PC-9 (cell line): ENCODE measurements around the gene UGT2A3. TPM values are rescaled to one million over a fixed set of nuclear protein-coding genes. Genes with fewer than 3 reads are reported as not detected.

Source experiments
- Bru-seq: library from RNA; stranded (reverse); fragments of 400-500 nt; gene quantifications from one replicate; lab custom pipeline; 2021; lab: Mats Ljungman, UMichigan
- BruChase-seq, 2 experiments: library from RNA; stranded (reverse); fragments of 400-500 nt; gene quantifications; one replicate each; lab custom pipeline; 2021; lab: Mats Ljungman, UMichigan
- BruUV-seq: library from RNA; stranded (reverse); fragments of 400-500 nt; replicated peaks from 2 replicates; lab custom pipeline; 2021; lab: Mats Ljungman, UMichigan
- CTCF ChIA-PET: fragments of 300-600 bp; sonication (Branson Sonifier 250); formaldehyde crosslinking; loops from one replicate; lab custom pipeline; 2022; ENCODE audit warnings: antibody characterized with exemption; lab: Charles Lee
- POLR2A ChIA-PET: fragments of 300-600 bp; sonication (Branson Sonifier 250); formaldehyde crosslinking; loops from one replicate; lab custom pipeline; 2022; ENCODE audit warnings: antibody characterized with exemption; ENCODE audit not compliant: unreplicated experiment; lab: Charles Lee
- DNase-seq, 2 experiments: peaks; one replicate each; pipeline versions ENCODE4 v3.0.0 to v3.0.0-alpha.2; 2015 to 2022; ENCODE audit warnings: mixed read lengths in 1 of 2
- H2AFZ ChIP-seq: fragments of 200-600 bp; sonication (generic); 2 replicates; pipeline ENCODE4 v1.8.1; 2017; ENCODE audit warnings: antibody characterized with exemption
- H3F3A ChIP-seq: fragments of 200-600 bp; sonication (generic); 2 replicates; pipeline ENCODE4 v1.8.1; 2017; ENCODE audit warnings: antibody characterized with exemption, mild to moderate bottlenecking, low read depth; ENCODE audit not compliant: insufficient read depth
- H3K27ac ChIP-seq: fragments of 200-600 bp; sonication (generic); 2 replicates; pipeline ENCODE4 v1.6.1; 2016; ENCODE audit warnings: mixed run types
- H3K27me3 ChIP-seq: fragments of 200-600 bp; sonication (generic); 2 replicates; pipeline ENCODE4 v1.6.1; 2016; ENCODE audit warnings: low read depth, mixed run types; ENCODE audit not compliant: insufficient read depth
- H3K36me3 ChIP-seq: fragments of 200-600 bp; sonication (generic); 2 replicates; pipeline ENCODE4 v1.6.1; 2016; ENCODE audit warnings: low read depth, mixed run types
- H3K4me1 ChIP-seq: fragments of 200-600 bp; sonication (generic); replicated peaks from 2 replicates; pipeline ENCODE4 v1.6.1; 2016; ENCODE audit warnings: mixed run types; ENCODE audit not compliant: insufficient read depth
- H3K4me2 ChIP-seq: fragments of 200-600 bp; sonication (generic); 2 replicates; pipeline ENCODE4 v1.6.1; 2017; ENCODE audit warnings: mixed run types
- H3K4me3 ChIP-seq: fragments of 200-600 bp; sonication (generic); 2 replicates; pipeline ENCODE4 v1.6.1; 2016; ENCODE audit warnings: mixed run types
- H3K79me2 ChIP-seq: fragments of 200-600 bp; sonication (generic); 2 replicates; pipeline ENCODE4 v1.6.1; 2017; ENCODE audit warnings: low read depth, mixed run types
- H3K9me2 ChIP-seq: fragments of 200-600 bp; sonication (generic); 2 replicates; pipeline ENCODE4 v1.8.1; 2017; ENCODE audit warnings: mild to moderate bottlenecking; ENCODE audit not compliant: insufficient read depth
- H3K9me3 ChIP-seq: fragments of 200-600 bp; sonication (generic); 2 replicates; pipeline ENCODE4 v1.8.1; 2016; ENCODE audit warnings: low read depth; ENCODE audit not compliant: insufficient read depth
- H4K20me1 ChIP-seq: fragments of 200-600 bp; sonication (generic); 2 replicates; pipeline ENCODE4 v1.8.1; 2017; ENCODE audit not compliant: insufficient read depth
- CTCF ChIP-seq: fragments of 200-600 bp; sonication (generic); conservative IDR thresholded peaks from 2 replicates; pipeline ENCODE4 v1.6.1; 2017; ENCODE audit warnings: mixed run types, antibody characterized with exemption, mild to moderate bottlenecking, moderate library complexity
- EZH2 ChIP-seq: fragments of 200-600 bp; sonication (generic); IDR thresholded peaks from 2 replicates; pipeline ENCODE4 v1.8.0; 2017; ENCODE audit warnings: antibody characterized with exemption, low read depth
- intact Hi-C: fragments of 100-400 bp; cut with micrococcal nuclease; formaldehyde crosslinking; loops from one replicate; pipeline ENCODE4 v1.10.0; 2022; ENCODE audit not compliant: unreplicated experiment
- long read RNA-seq: library from polyadenylated mRNA; stranded (forward); transcript quantifications from one replicate; pipeline ENCODE4 v2.0.0, GENCODE V29; 2022
- total RNA-seq: library from RNA; stranded (reverse); gene quantifications from 2 replicates; pipeline ENCODE4 v1.2.3, GENCODE V29; 2021

Gene UGT2A3
- not detected in 2 replicates for total RNA-seq
- not detected for Bru-seq, nascent RNA
- not detected for BruChase-seq, experiment 1, labeled RNA remaining after a 2-hour chase
- BruChase-seq, experiment 2, labeled RNA remaining after a 6-hour chase = not detected
- long read RNA-seq = 0 reads

- ChIA-PET POLR2A (no interaction called here), CTCF (no interaction called here)
- no peak within 1 kb of the TSS for H3K4me2 ChIP-seq
- no peak within 1 kb of the TSS for H3K4me3 ChIP-seq
- H3K4me1 ChIP-seq = no peaks in the 10 kb centered on the region
- DNase-seq = no peak
- no peaks in the 10 kb centered on the region for H3K79me2 ChIP-seq
- no peaks in the 10 kb centered on the region for H3K36me3 ChIP-seq
- no peaks in the 10 kb centered on the region for H3F3A ChIP-seq
- no peak within 1 kb of the TSS for H3K27ac ChIP-seq
- no peak within 1 kb of the TSS for H2AFZ ChIP-seq
- BruUV-seq = no TSS peak
- no peaks in the 10 kb centered on the region for H4K20me1 ChIP-seq
- intact Hi-C loops = no loop called here
- H3K27me3 ChIP-seq = no peaks in the 10 kb centered on the region
- no peaks in the 10 kb centered on the region for H3K9me2 ChIP-seq
- no peaks in the 10 kb centered on the region for H3K9me3 ChIP-seq
- TF ChIP-seq EZH2 (no peak), CTCF (no peak)
Observed at GRCh38 chr4:68951078-68951805, at the start of gene UGT2A3. Gene UGT2A3 (minus strand): TSS chr4:68951804. CDS start chr4:68951760, 44 bp downstream.

- H3K4me1 ChIP-seq = no peaks in the 10 kb centered on the region
- TF ChIP-seq EZH2 (no peak), CTCF (no peak)
- BruUV-seq = no TSS peak
- no peaks in the 10 kb centered on the region for H4K20me1 ChIP-seq
- H3K9me3 ChIP-seq = no peaks in the 10 kb centered on the region
- DNase-seq = no peak
- H3K27ac ChIP-seq = no peak overlapping the region
- no peak overlapping the region for H3K4me3 ChIP-seq
- intact Hi-C loops = no loop called here
- H3K4me2 ChIP-seq = no peak overlapping the region
- H3K9me2 ChIP-seq = no peaks in the 10 kb centered on the region
- no peaks in the 10 kb centered on the region for H3K79me2 ChIP-seq
- H3K36me3 ChIP-seq = no peaks in the 10 kb centered on the region
- H3K27me3 ChIP-seq = no peaks in the 10 kb centered on the region
- CTCF ChIA-PET = no interaction called here
- POLR2A ChIA-PET = no interaction called here
- no peaks in the 10 kb centered on the region for H3F3A ChIP-seq
- H2AFZ ChIP-seq = no peak overlapping the region
Observed at GRCh38 chr4:68997040-68997439, 45.4 kb upstream of the UGT2A3 start.

GRCh38 chr4:68995292-68995691 lies 43.7 kb upstream of the UGT2A3 start:
- no TSS peak for BruUV-seq
- no peak for DNase-seq
- Histone ChIP-seq H3K4me1 (no peaks in the 10 kb centered on the region), H3F3A (no peaks in the 10 kb centered on the region), H3K36me3 (no peaks in the 10 kb centered on the region), H3K27ac (no peak overlapping the region), H3K9me3 (no peaks in the 10 kb centered on the region), H3K4me2 (no peak overlapping the region), H3K27me3 (no peaks in the 10 kb centered on the region), H3K79me2 (no peaks in the 10 kb centered on the region), H4K20me1 (no peaks in the 10 kb centered on the region), H3K4me3 (no peak overlapping the region), H2AFZ (no peak overlapping the region), H3K9me2 (no peaks in the 10 kb centered on the region)
- intact Hi-C loops = no loop called here
- CTCF ChIA-PET = no interaction called here
- no peak for TF ChIP-seq CTCF
- TF ChIP-seq EZH2 = no peak
- POLR2A ChIA-PET = no interaction called here
